Smooth muscle cell (in vitro differentiated cells): ENCODE results near the gene XRRA1. TPM values are rescaled to one million over a fixed set of nuclear protein-coding genes. Genes with fewer than 3 reads are reported as not detected.
A peak's percentile ranks its signal among the peaks of the same experiment; 100 is the strongest.

Experiments used
- DNase-seq: peaks from one replicate; lab custom pipeline; 2025; ENCODE audit not compliant: unreplicated experiment; lab: John Stamatoyannopoulos, UW
- H2AFZ ChIP-seq: fragments of 200-600 bp; sonication (generic); 2 replicates; pipeline ENCODE4 v1.6.0; 2016; ENCODE audit warnings: antibody characterized with exemption, low read depth, mild to moderate bottlenecking
- H3F3A ChIP-seq: fragments of 200-600 bp; sonication (generic); 2 replicates; pipeline ENCODE4 v1.6.0; 2017; ENCODE audit warnings: antibody characterized with exemption, low read depth
- H3K27ac ChIP-seq: fragments of 200-600 bp; sonication (generic); 2 replicates; pipeline ENCODE4 v1.5.1; 2016; ENCODE audit warnings: low read depth, mild to moderate bottlenecking
- H3K27me3 ChIP-seq: fragments of 200-600 bp; sonication (generic); 2 replicates; pipeline ENCODE4 v1.6.1; 2016; ENCODE audit warnings: low read depth, mild to moderate bottlenecking
- H3K36me3 ChIP-seq: fragments of 200-600 bp; sonication (generic); 2 replicates; pipeline ENCODE4 v1.5.1; 2016; ENCODE audit warnings: low read depth
- H3K4me1 ChIP-seq: fragments of 200-600 bp; sonication (generic); 2 replicates; pipeline ENCODE4 v1.5.1; 2016; ENCODE audit warnings: low read depth
- H3K4me2 ChIP-seq: fragments of 200-600 bp; sonication (generic); 2 replicates; pipeline ENCODE4 v1.6.0; 2016; ENCODE audit warnings: mild to moderate bottlenecking
- H3K4me3 ChIP-seq: fragments of 200-600 bp; sonication (generic); 2 replicates; pipeline ENCODE4 v1.5.1; 2016; ENCODE audit warnings: mild to moderate bottlenecking
- H3K79me2 ChIP-seq: fragments of 200-600 bp; sonication (generic); 2 replicates; pipeline ENCODE4 v1.6.0; 2016; ENCODE audit warnings: low read depth, mild to moderate bottlenecking
- H3K9ac ChIP-seq: fragments of 200-600 bp; sonication (generic); 2 replicates; pipeline ENCODE4 v1.6.0; 2016; ENCODE audit warnings: low read depth
- H3K9me3 ChIP-seq: fragments of 200-600 bp; sonication (generic); replicated peaks from 2 replicates; pipeline ENCODE4 v1.5.1; 2016; ENCODE audit warnings: low read depth
- H4K20me1 ChIP-seq: fragments of 200-600 bp; sonication (generic); 2 replicates; pipeline ENCODE4 v1.6.0; 2016; ENCODE audit warnings: low read depth
- CTCF ChIP-seq: fragments of 200-600 bp; sonication (generic); IDR thresholded peaks from 2 replicates; pipeline ENCODE4 v1.5.1; 2017; ENCODE audit warnings: borderline replicate concordance, mild to moderate bottlenecking, antibody characterized with exemption; ENCODE audit not compliant: insufficient read depth, poor library complexity, severe bottlenecking
- WGBS: methylation state at CpG from one replicate; pipeline ENCODE4 v1.1.7; 2016; ENCODE audit warnings: low lambda C conversion rate; 5-methylcytosine and 5-hydroxymethylcytosine counted together
- polyA plus RNA-seq: library from polyadenylated mRNA; unstranded; fragments of >200 nt; fragmentation: Nextera tagmentation; extraction: Ambion mirVana; gene quantifications from 2 replicates; pipeline ENCODE4 v1.2.1, GENCODE V29; 2016
- total RNA-seq: library from RNA; depleted of rRNA; stranded (reverse); fragments of >200 nt; gene quantifications from 2 replicates; pipeline ENCODE4 v1.2.3, GENCODE V29; 2014

Gene XRRA1
- total and polyA plus RNA-seq, 2 experiments from 2014 or later, result 3.8 to 9.4 TPM

- Histone ChIP-seq H3K27me3 (no peaks in the 10 kb centered on the region), H3K4me3 (no peak overlapping the region), H3F3A (no peaks in the 10 kb centered on the region), H3K9me3 (peaks cover 35% of the 10 kb centered on the region), H4K20me1 (no peaks in the 10 kb centered on the region), H3K36me3 (peaks cover 28% of the 10 kb centered on the region), H3K79me2 (no peaks in the 10 kb centered on the region), H3K4me2 (no peak overlapping the region), H3K27ac (no peak overlapping the region), H3K9ac (no peak overlapping the region), H3K4me1 (no peaks in the 10 kb centered on the region), H2AFZ (no peak overlapping the region)
- DNase-seq, result no peak
- 91% methylated on average over 2 of the region's 2 CpGs for WGBS
- TF ChIP-seq CTCF, result no peak
These were observed 85.5 kb downstream of the XRRA1 start for GRCh38 chr11:74863410-74863809.

- Histone ChIP-seq H3K4me3 (no peak overlapping the region), H3K27ac (no peak overlapping the region), H4K20me1 (no peaks in the 10 kb centered on the region), H2AFZ (no peak overlapping the region), H3K9me3 (peaks cover 10% of the 10 kb centered on the region), H3K79me2 (no peaks in the 10 kb centered on the region), H3K36me3 (peaks cover 21% of the 10 kb centered on the region), H3K4me1 (no peaks in the 10 kb centered on the region), H3F3A (no peaks in the 10 kb centered on the region), H3K4me2 (no peak overlapping the region), H3K9ac (no peak overlapping the region), H3K27me3 (no peaks in the 10 kb centered on the region)
- DNase-seq, result no peak
- no peak for TF ChIP-seq CTCF
These were observed 88.1 kb downstream of the XRRA1 start for GRCh38 chr11:74860743-74861142.

- Histone ChIP-seq H3K27me3 (no peaks in the 10 kb centered on the region), H2AFZ (no peak overlapping the region), H3K27ac (no peak overlapping the region), H3K4me2 (no peak overlapping the region), H3K9me3 (no peaks in the 10 kb centered on the region), H3K79me2 (no peaks in the 10 kb centered on the region), H3K4me1 (peaks cover 15% of the 10 kb centered on the region), H3K4me3 (no peak overlapping the region), H3F3A (peaks cover 12% of the 10 kb centered on the region), H3K9ac (no peak overlapping the region), H4K20me1 (no peaks in the 10 kb centered on the region), H3K36me3 (no peaks in the 10 kb centered on the region)
- no peak for DNase-seq
- TF ChIP-seq CTCF, result no peak
- 96% methylated on average over 4 of the region's 4 CpGs for WGBS
These were observed 95.7 kb downstream of the XRRA1 start for GRCh38 chr11:74853223-74853622.

- no peak for TF ChIP-seq CTCF
- DNase-seq, result no peak
These were observed 99.1 kb downstream of the XRRA1 start for GRCh38 chr11:74849525-74850391.

More at GRCh38 chr11:74849525-74850391, 99.1 kb downstream of the XRRA1 start:
- Histone ChIP-seq H3K27me3 (no peaks in the 10 kb centered on the region), H3K4me2 (peak overlapping the region; percentile 39), H3K9ac (no peak overlapping the region), H3K9me3 (no peaks in the 10 kb centered on the region), H3K36me3 (no peaks in the 10 kb centered on the region), H3F3A (peaks cover 12% of the 10 kb centered on the region), H3K4me3 (no peak overlapping the region), H3K4me1 (peaks cover 15% of the 10 kb centered on the region), H3K27ac (peak overlapping the region; percentile 73), H2AFZ (no peak overlapping the region), H4K20me1 (no peaks in the 10 kb centered on the region), H3K79me2 (no peaks in the 10 kb centered on the region)
- WGBS, result 24% methylated on average over 7 of the region's 7 CpGs
